ENCODE measurements around the gene SLC30A3. TPM values are rescaled to one million over a fixed set of nuclear protein-coding genes. Genes with fewer than 3 reads are reported as not detected.

Gene SLC30A3
- total RNA-seq, 2 donors from 2014 or later, result 1.5 to 2.8 TPM

- Histone ChIP-seq H3K9me3 (ENCODE audit: control insufficient read depth, low read length) (no peaks in the 10 kb centered on the region), H3K4me1 (ENCODE audit: control insufficient read depth, insufficient read depth, low read length) (peaks cover 3% of the 10 kb centered on the region), H3K4me3 (ENCODE audit: low read length) (no peak overlapping the region), H3K27me3 (ENCODE audit: control insufficient read depth, insufficient read depth, low read length, poor library complexity, severe bottlenecking) (peaks cover 58% of the 10 kb centered on the region), H3K27ac (ENCODE audit: low read depth, low read length) (no peak overlapping the region), H3K36me3 (ENCODE audit: control insufficient read depth, insufficient read depth, low read length) (no peaks in the 10 kb centered on the region), H3K9ac (ENCODE audit: extremely low read depth, low read length, poor library complexity, severe bottlenecking) (no peak overlapping the region)
- Mint-ChIP-seq H3K4me3 (no peak overlapping the region), H3K27me3 (ENCODE audit: insufficient read depth) (peaks cover 64% of the 10 kb centered on the region), H3K36me3 (ENCODE audit: low read depth) (no peaks in the 10 kb centered on the region), H3K27ac (no peak overlapping the region), H3K9me3 (no peaks in the 10 kb centered on the region), H3K4me1 (peaks cover 10% of the 10 kb centered on the region)
- DNase-seq, result no peak
- TF ChIP-seq CTCF (conservative IDR thresholded peaks at IDR 0.05), result no peak
- WGBS, 2 experiments (ENCODE audit: insufficient coverage in 1 of 2, insufficient read length in 1 of 2), result 94 to 96% methylated on average over 5 to 8 of the region's 8 CpGs
Observed at GRCh38 chr2:27258051-27258450, 4.8 kb downstream of the SLC30A3 start.

DNA sequence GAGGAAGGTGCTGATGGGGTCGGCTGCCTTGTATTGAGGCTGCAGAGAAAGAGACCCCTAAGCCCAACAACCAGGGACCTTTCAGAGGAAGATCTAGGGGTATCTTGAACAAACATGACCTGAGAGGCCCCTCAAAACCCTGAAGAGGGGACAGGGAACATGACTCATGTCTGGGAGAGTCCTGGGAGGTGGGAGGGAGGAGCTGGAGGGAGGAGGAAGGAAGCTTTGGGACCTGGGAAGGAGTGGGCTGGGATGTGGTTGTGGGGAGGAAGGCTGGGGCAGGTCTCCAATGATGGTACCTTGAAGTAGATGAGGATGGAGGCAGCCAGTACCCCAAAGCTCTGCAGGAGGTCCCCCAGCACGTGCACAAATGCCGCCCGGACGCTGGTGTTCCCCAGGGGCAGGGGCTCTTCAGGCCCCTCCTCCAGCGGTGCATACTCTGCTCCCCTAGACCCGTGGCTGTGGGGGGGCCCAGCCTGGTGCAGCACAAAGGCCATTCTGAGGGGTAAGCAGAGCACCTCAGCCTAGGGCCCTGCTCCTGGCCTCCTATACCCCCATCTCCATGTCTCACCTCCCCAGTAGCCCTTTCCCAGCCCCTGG is 5.9 kb downstream of the SLC30A3 start:
- H3K27ac Mint-ChIP-seq, result no peak overlapping the region
- Histone ChIP-seq H3K9ac (ENCODE audit: extremely low read depth, low read length, poor library complexity, severe bottlenecking) (no peak overlapping the region), H3K36me3 (ENCODE audit: control insufficient read depth, insufficient read depth, low read length) (no peaks in the 10 kb centered on the region), H3K4me3 (ENCODE audit: low read length) (no peak overlapping the region), H3K9me3 (ENCODE audit: control insufficient read depth, low read length) (no peaks in the 10 kb centered on the region), H3K27me3 (ENCODE audit: control insufficient read depth, insufficient read depth, low read length, poor library complexity, severe bottlenecking) (peaks cover 47% of the 10 kb centered on the region), H3K4me1 (ENCODE audit: control insufficient read depth, insufficient read depth, low read length) (peaks cover 3% of the 10 kb centered on the region), H3K27ac (ENCODE audit: low read depth, low read length) (no peak overlapping the region)
- H3K36me3 Mint-ChIP-seq (ENCODE audit: low read depth), result no peaks in the 10 kb centered on the region
- no peak for TF ChIP-seq CTCF (conservative IDR thresholded peaks at IDR 0.05)
- WGBS, 2 experiments (ENCODE audit: insufficient coverage in 1 of 2, insufficient read length in 1 of 2), result 86 to 87% methylated on average over 2 to 7 of the region's 7 CpGs
- no peak for DNase-seq
- H3K4me1 Mint-ChIP-seq, result peaks cover 10% of the 10 kb centered on the region
- H3K9me3 Mint-ChIP-seq, result no peaks in the 10 kb centered on the region
- H3K4me3 Mint-ChIP-seq, result no peak overlapping the region
- peaks cover 61% of the 10 kb centered on the region for H3K27me3 Mint-ChIP-seq (ENCODE audit: insufficient read depth)

- Mint-ChIP-seq H3K27ac (no peak overlapping the region), H3K27me3 (ENCODE audit: insufficient read depth) (peaks cover 58% of the 10 kb centered on the region), H3K9me3 (no peaks in the 10 kb centered on the region), H3K4me3 (no peak overlapping the region), H3K36me3 (ENCODE audit: low read depth) (no peaks in the 10 kb centered on the region), H3K4me1 (peaks cover 7% of the 10 kb centered on the region)
- WGBS, 2 experiments (ENCODE audit: insufficient coverage in 1 of 2, insufficient read length in 1 of 2), result 67 to 73% methylated on average over 1 of the region's 1 CpG
- peaks cover 4% of the 10 kb centered on the region for H3K4me1 ChIP-seq (ENCODE audit: control insufficient read depth, insufficient read depth, low read length)
- TF ChIP-seq CTCF (conservative IDR thresholded peaks at IDR 0.05), result no peak
- H3K27me3 ChIP-seq (ENCODE audit: control insufficient read depth, insufficient read depth, low read length, poor library complexity, severe bottlenecking), result peaks cover 34% of the 10 kb centered on the region
- no peak overlapping the region for H3K9ac ChIP-seq (ENCODE audit: extremely low read depth, low read length, poor library complexity, severe bottlenecking)
- no peaks in the 10 kb centered on the region for H3K36me3 ChIP-seq (ENCODE audit: control insufficient read depth, insufficient read depth, low read length)
- H3K27ac ChIP-seq (ENCODE audit: low read depth, low read length), result no peak overlapping the region
- no peak for DNase-seq
- no peak overlapping the region for H3K4me3 ChIP-seq (ENCODE audit: low read length)
- no peaks in the 10 kb centered on the region for H3K9me3 ChIP-seq (ENCODE audit: control insufficient read depth, low read length)
Observed at GRCh38 chr2:27255660-27256059, 7.2 kb downstream of the SLC30A3 start.
